Neural progenitor cell (in vitro differentiated cells): ENCODE results near the gene KRT15. TPM values are rescaled to one million over a fixed set of nuclear protein-coding genes. Genes with fewer than 3 reads are reported as not detected.

ENCODE experiments used
- DNase-seq: peaks from one replicate; pipeline ENCODE4 v3.0.0-alpha.2; 2016; ENCODE audit warnings: low spot score
- H2AFZ ChIP-seq: fragments of 200-600 bp; sonication (generic); replicated peaks from 2 replicates; pipeline ENCODE4 v1.6.1; 2016; ENCODE audit warnings: antibody characterized with exemption
- H3F3A ChIP-seq: fragments of 200-600 bp; sonication (generic); 2 replicates; pipeline ENCODE4 v1.6.1; 2016; ENCODE audit warnings: antibody characterized with exemption, low read depth
- H3K27ac ChIP-seq: fragments of 200-600 bp; sonication (generic); 2 replicates; pipeline ENCODE4 v1.5.1; 2016; ENCODE audit warnings: mild to moderate bottlenecking
- H3K27me3 ChIP-seq: fragments of 200-600 bp; sonication (generic); 2 replicates; pipeline ENCODE4 v1.6.1; 2016; ENCODE audit warnings: mild to moderate bottlenecking, moderate library complexity
- H3K36me3 ChIP-seq: fragments of 200-600 bp; sonication (generic); 2 replicates; pipeline ENCODE4 v1.5.1; 2016
- H3K4me1 ChIP-seq: fragments of 200-600 bp; sonication (generic); 2 replicates; pipeline ENCODE4 v1.6.1; 2016; ENCODE audit warnings: mixed run types
- H3K4me2 ChIP-seq: fragments of 200-600 bp; sonication (generic); 2 replicates; pipeline ENCODE4 v1.6.1; 2016
- H3K4me3 ChIP-seq: fragments of 200-600 bp; sonication (generic); 2 replicates; pipeline ENCODE4 v1.5.1; 2016
- H3K79me2 ChIP-seq: fragments of 200-600 bp; sonication (generic); 2 replicates; pipeline ENCODE4 v1.6.1; 2016; ENCODE audit warnings: low read depth
- H3K9ac ChIP-seq: fragments of 200-600 bp; sonication (generic); 2 replicates; pipeline ENCODE4 v1.6.1; 2016
- H3K9me3 ChIP-seq: fragments of 200-600 bp; sonication (generic); 2 replicates; pipeline ENCODE4 v1.5.1; 2016; ENCODE audit warnings: low read depth
- H4K20me1 ChIP-seq: fragments of 200-600 bp; sonication (generic); 2 replicates; pipeline ENCODE4 v1.6.1; 2016; ENCODE audit warnings: low read depth
- H3K27ac Mint-ChIP-seq: 3 replicates; pipeline ENCODE4 v1.8.0; 2021; ENCODE audit warnings: mixed read lengths
- H3K27me3 Mint-ChIP-seq: 2 replicates; pipeline ENCODE4 v1.8.0; 2022; ENCODE audit warnings: low read depth, mild to moderate bottlenecking, inconsistent platforms, moderate library complexity, mixed read lengths; ENCODE audit not compliant: insufficient read depth
- H3K36me3 Mint-ChIP-seq: 3 replicates; pipeline ENCODE4 v1.8.0; 2021; ENCODE audit warnings: mixed read lengths
- H3K4me1 Mint-ChIP-seq: 3 replicates; pipeline ENCODE4 v1.8.0; 2021; ENCODE audit warnings: mixed read lengths
- H3K4me3 Mint-ChIP-seq: 3 replicates; pipeline ENCODE4 v1.8.0; 2021; ENCODE audit warnings: mild to moderate bottlenecking, moderate library complexity, mixed read lengths
- H3K9me3 Mint-ChIP-seq: 3 replicates; pipeline ENCODE4 v1.8.0; 2020; ENCODE audit warnings: mixed read lengths
- EZH2 ChIP-seq: fragments of 200-600 bp; sonication (generic); IDR thresholded peaks from 2 replicates; pipeline ENCODE4 v1.6.1; 2017; ENCODE audit warnings: antibody characterized with exemption, mild to moderate bottlenecking, moderate library complexity
- EZH2phosphoT487 ChIP-seq: fragments of 200-600 bp; sonication (generic); IDR thresholded peaks from 2 replicates; pipeline ENCODE4 v1.6.1; 2017; ENCODE audit warnings: antibody characterized with exemption
- total RNA-seq: library from RNA; depleted of rRNA; stranded (reverse); fragments of >200 nt; gene quantifications from 2 replicates; pipeline ENCODE4 v1.2.3, GENCODE V29; 2015; ENCODE audit warnings: low replicate concordance
- TF ChIP-seq, protein P1 (sequence below): fragments of 200-600 bp; sonication (generic); IDR thresholded peaks from 2 replicates; pipeline ENCODE4 v1.5.1; 2017; ENCODE audit warnings: antibody characterized with exemption, mild to moderate bottlenecking

Gene KRT15
- total RNA-seq, 1 donor from 2014 or later, result not detected

DNA sequence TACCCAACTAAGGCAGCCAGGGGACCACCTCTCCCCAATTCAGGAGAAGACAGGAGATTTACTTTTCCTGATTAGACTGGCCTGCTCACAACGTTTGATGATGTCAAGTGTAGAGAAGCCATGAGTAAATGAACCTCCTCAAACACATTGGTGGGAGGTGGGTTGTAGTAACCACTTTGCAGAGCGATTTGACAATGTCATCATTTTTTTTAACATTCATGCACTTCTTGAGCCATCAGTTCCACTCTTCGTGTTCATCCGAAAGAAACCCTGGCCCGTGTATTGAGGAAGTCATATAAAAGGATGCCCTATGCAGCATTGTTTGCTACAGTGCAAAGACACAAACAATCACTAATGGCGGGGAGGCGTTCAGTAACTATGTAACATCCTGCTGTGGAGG, 14.9 kb upstream of the KRT15 start:
- H3K4me3 ChIP-seq, result no peak overlapping the region
- Mint-ChIP-seq H3K27ac (no peak overlapping the region), H3K4me1 (peaks cover 12% of the 10 kb centered on the region), H3K36me3 (no peaks in the 10 kb centered on the region), H3K4me3 (no peak overlapping the region), H3K9me3 (no peaks in the 10 kb centered on the region), H3K27me3 (peaks cover 25% of the 10 kb centered on the region)
- no peak overlapping the region for H3K4me2 ChIP-seq
- no peaks in the 10 kb centered on the region for H3K27me3 ChIP-seq
- no peaks in the 10 kb centered on the region for H3K79me2 ChIP-seq
- H4K20me1 ChIP-seq, result no peaks in the 10 kb centered on the region
- no peak overlapping the region for H3K27ac ChIP-seq
- no peak overlapping the region for H3K9ac ChIP-seq
- no peak overlapping the region for H2AFZ ChIP-seq
- no peak for TF ChIP-seq EZH2phosphoT487
- TF ChIP-seq, protein P1, sequence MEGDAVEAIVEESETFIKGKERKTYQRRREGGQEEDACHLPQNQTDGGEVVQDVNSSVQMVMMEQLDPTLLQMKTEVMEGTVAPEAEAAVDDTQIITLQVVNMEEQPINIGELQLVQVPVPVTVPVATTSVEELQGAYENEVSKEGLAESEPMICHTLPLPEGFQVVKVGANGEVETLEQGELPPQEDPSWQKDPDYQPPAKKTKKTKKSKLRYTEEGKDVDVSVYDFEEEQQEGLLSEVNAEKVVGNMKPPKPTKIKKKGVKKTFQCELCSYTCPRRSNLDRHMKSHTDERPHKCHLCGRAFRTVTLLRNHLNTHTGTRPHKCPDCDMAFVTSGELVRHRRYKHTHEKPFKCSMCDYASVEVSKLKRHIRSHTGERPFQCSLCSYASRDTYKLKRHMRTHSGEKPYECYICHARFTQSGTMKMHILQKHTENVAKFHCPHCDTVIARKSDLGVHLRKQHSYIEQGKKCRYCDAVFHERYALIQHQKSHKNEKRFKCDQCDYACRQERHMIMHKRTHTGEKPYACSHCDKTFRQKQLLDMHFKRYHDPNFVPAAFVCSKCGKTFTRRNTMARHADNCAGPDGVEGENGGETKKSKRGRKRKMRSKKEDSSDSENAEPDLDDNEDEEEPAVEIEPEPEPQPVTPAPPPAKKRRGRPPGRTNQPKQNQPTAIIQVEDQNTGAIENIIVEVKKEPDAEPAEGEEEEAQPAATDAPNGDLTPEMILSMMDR, result no peak
- no peak for TF ChIP-seq EZH2
- no peaks in the 10 kb centered on the region for H3K9me3 ChIP-seq
- no peak for DNase-seq
- no peaks in the 10 kb centered on the region for H3K36me3 ChIP-seq
- peaks cover 14% of the 10 kb centered on the region for H3F3A ChIP-seq
- H3K4me1 ChIP-seq, result peaks cover 15% of the 10 kb centered on the region

DNA sequence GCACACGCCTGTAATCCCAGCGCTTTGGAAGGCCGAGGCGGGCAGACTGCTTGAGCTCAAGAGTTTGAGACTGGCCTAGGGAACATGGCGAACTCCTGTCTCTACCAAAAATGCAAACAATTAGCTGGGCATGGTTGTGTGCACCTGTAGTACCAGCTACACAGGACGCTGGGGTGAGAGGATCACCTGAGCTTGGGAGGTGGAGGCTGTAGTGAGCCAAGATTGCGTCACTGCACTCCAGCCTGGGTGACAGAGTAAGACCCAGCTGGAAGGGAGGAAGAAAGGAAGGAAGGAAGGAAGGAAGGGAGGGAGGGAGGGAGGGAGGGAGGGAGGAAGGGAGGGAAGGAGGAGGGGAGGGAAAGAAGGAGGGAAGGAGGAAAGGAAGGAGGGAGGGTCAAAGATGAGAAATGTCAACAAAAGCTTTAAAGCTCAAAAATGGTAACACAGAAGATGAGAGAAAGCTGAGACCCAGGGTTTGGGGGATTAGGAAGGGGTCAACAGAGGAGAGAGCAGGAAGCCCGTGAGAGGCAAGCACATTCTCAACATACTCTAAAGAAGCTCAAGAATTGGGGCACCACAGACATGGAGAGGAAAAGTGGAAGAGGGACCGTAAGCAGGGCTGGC, 14.4 kb upstream of the KRT15 start:
- no peak overlapping the region for H3K4me3 ChIP-seq

DNA sequence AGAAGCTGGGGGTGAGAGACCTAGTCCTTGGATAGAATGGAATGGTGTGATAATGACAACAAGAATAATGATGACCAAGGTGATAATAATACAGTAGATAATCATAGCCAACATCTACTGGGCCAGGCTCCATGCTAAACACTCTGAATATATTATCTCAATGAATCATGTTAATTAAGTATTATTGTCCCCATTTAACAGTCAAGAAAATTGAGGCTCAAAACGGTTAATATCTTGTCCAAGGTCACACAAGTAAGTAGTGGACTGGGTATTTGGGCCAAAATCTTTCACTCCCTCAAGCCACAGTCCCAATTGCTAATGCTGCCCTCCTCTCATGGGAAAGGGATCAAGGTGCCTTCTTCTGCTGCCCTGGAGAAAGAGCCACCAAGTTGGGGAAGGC, 13.3 kb upstream of the KRT15 start:
- H3K4me1 ChIP-seq, result peaks cover 11% of the 10 kb centered on the region
- H3K4me1 Mint-ChIP-seq, result peaks cover 13% of the 10 kb centered on the region

More for the DNA sequence above, 14.4 kb upstream of the KRT15 start:
- Histone ChIP-seq H3F3A (peaks cover 17% of the 10 kb centered on the region), H3K36me3 (no peaks in the 10 kb centered on the region), H3K79me2 (peaks cover under 1% of the 10 kb centered on the region), H3K27me3 (no peaks in the 10 kb centered on the region), H2AFZ (no peak overlapping the region), H3K4me1 (peaks cover 11% of the 10 kb centered on the region), H3K9ac (no peak overlapping the region), H3K27ac (no peak overlapping the region), H3K9me3 (no peaks in the 10 kb centered on the region), H4K20me1 (no peaks in the 10 kb centered on the region), H3K4me2 (no peak overlapping the region)
- H3K36me3 Mint-ChIP-seq, result no peaks in the 10 kb centered on the region
- no peaks in the 10 kb centered on the region for H3K9me3 Mint-ChIP-seq
- TF ChIP-seq, protein P1, result no peak
- TF ChIP-seq EZH2, result no peak
- no peak for TF ChIP-seq EZH2phosphoT487
- H3K4me3 Mint-ChIP-seq, result no peak overlapping the region
- no peak for DNase-seq
- H3K27ac Mint-ChIP-seq, result no peak overlapping the region
- H3K4me1 Mint-ChIP-seq, result peaks cover 13% of the 10 kb centered on the region
- H3K27me3 Mint-ChIP-seq, result peaks cover 31% of the 10 kb centered on the region

More for the DNA sequence above, 13.3 kb upstream of the KRT15 start:
- Mint-ChIP-seq H3K27me3 (peaks cover 37% of the 10 kb centered on the region), H3K9me3 (no peaks in the 10 kb centered on the region), H3K27ac (peak overlapping the region; percentile 57), H3K4me3 (no peak overlapping the region), H3K36me3 (no peaks in the 10 kb centered on the region)
- H3K9me3 ChIP-seq, result no peaks in the 10 kb centered on the region
- peaks cover 7% of the 10 kb centered on the region for H4K20me1 ChIP-seq
- no peaks in the 10 kb centered on the region for H3K27me3 ChIP-seq
- no peak overlapping the region for H3K4me3 ChIP-seq
- TF ChIP-seq EZH2 (no peak), EZH2phosphoT487 (no peak)
- TF ChIP-seq, protein P1, result no peak
- no peak overlapping the region for H2AFZ ChIP-seq
- no peak for DNase-seq
- H3F3A ChIP-seq, result peaks cover 17% of the 10 kb centered on the region
- H3K79me2 ChIP-seq, result peaks cover 11% of the 10 kb centered on the region
- no peak overlapping the region for H3K4me2 ChIP-seq
- H3K9ac ChIP-seq, result no peak overlapping the region
- no peak overlapping the region for H3K27ac ChIP-seq
- no peaks in the 10 kb centered on the region for H3K36me3 ChIP-seq
